ENCODE results near the gene INPP5A. TPM values are rescaled to one million over a fixed set of nuclear protein-coding genes. Genes with fewer than 3 reads are reported as not detected.

Gene INPP5A
- total and polyA plus RNA-seq, 7 donors: 17.6 to 132 (median 100) TPM

GRCh38 chr10:132810141-132810806, 272.7 kb downstream of the INPP5A start:
- DNase-seq: no peak
- H3K9me3 ChIP-seq: no peaks in the 10 kb centered on the region
- intact Hi-C loops (cut with DNase I): no loop called here
- H3K4me3 ChIP-seq: no peak overlapping the region
- H3K27me3 ChIP-seq: peaks cover 0 to 25% (median 12%) of the 10 kb centered on the region in 3 donors
- TF ChIP-seq EP300 (IDR thresholded peaks at IDR 0.05) (no peak), POLR2AphosphoS5 (IDR thresholded peaks at IDR 0.05) (no peak), POLR2A (IDR thresholded peaks at IDR 0.05) (no peak), CTCF (IDR thresholded peaks at IDR 0.05) (no peak)
- H3K4me1 ChIP-seq: no peaks in the 10 kb centered on the region
- no peak overlapping the region for H3K27ac ChIP-seq
- no peaks in the 10 kb centered on the region for H3K36me3 ChIP-seq
- WGBS, 2 donors: 83% methylated on average over 39 of the region's 39 CpGs

GRCh38 chr10:132810807-132811700, 273.5 kb downstream of the INPP5A start:
- peak; percentile 54 for DNase-seq
- TF ChIP-seq CTCF (IDR thresholded peaks at IDR 0.05) (no peak), POLR2A (IDR thresholded peaks at IDR 0.05) (no peak), EP300 (IDR thresholded peaks at IDR 0.05) (no peak), POLR2AphosphoS5 (IDR thresholded peaks at IDR 0.05) (no peak)
- WGBS, 2 donors: 72 to 78% methylated on average over 33 of the region's 33 CpGs
- Histone ChIP-seq H3K27me3 (peaks cover 0 to 31% (median 12%) of the 10 kb centered on the region in 3 donors), H3K27ac (no peak overlapping the region), H3K4me1 (no peaks in the 10 kb centered on the region), H3K36me3 (no peaks in the 10 kb centered on the region), H3K4me3 (no peak overlapping the region), H3K9me3 (no peaks in the 10 kb centered on the region)
- intact Hi-C loops (cut with DNase I): no loop called here

GRCh38 chr10:132811891-132812481, 274.4 kb downstream of the INPP5A start:
- Histone ChIP-seq H3K27me3 (peaks cover 0 to 31% (median 18%) of the 10 kb centered on the region in 3 donors), H3K27ac (no peak overlapping the region), H3K36me3 (no peaks in the 10 kb centered on the region), H3K9me3 (no peaks in the 10 kb centered on the region), H3K4me1 (no peaks in the 10 kb centered on the region), H3K4me3 (no peak overlapping the region)
- intact Hi-C loops (cut with DNase I): no loop called here
- 84 to 89% methylated on average over 26 of the region's 26 CpGs for WGBS, 2 donors
- TF ChIP-seq POLR2AphosphoS5 (IDR thresholded peaks at IDR 0.05) (no peak), POLR2A (IDR thresholded peaks at IDR 0.05) (no peak), EP300 (IDR thresholded peaks at IDR 0.05) (no peak), CTCF (IDR thresholded peaks at IDR 0.05) (no peak)
- DNase-seq: peak; percentile 63

- peak; percentile 61 for DNase-seq
- H3K4me3 ChIP-seq: no peak overlapping the region
- H3K9me3 ChIP-seq: no peaks in the 10 kb centered on the region
- H3K4me1 ChIP-seq: no peaks in the 10 kb centered on the region
- peaks cover 0 to 32% (median 22%) of the 10 kb centered on the region in 3 donors for H3K27me3 ChIP-seq
- intact Hi-C loops (cut with DNase I): no loop called here
- H3K27ac ChIP-seq: no peak overlapping the region
- H3K36me3 ChIP-seq: no peaks in the 10 kb centered on the region
- TF ChIP-seq POLR2A (IDR thresholded peaks at IDR 0.05): no peak
- TF ChIP-seq EP300 (IDR thresholded peaks at IDR 0.05): no peak
- TF ChIP-seq CTCF (IDR thresholded peaks at IDR 0.05): no peak
- TF ChIP-seq POLR2AphosphoS5 (IDR thresholded peaks at IDR 0.05): no peak
- WGBS, 2 donors: 73 to 83% methylated on average over 11 of the region's 11 CpGs
These were observed 274.9 kb downstream of the INPP5A start for GRCh38 chr10:132812520-132812919.

All from sigmoid colon (tissue), 7 donors.